RWPE2 (cell line): ENCODE measurements around the gene NMNAT3.

Experiments
- ATAC-seq: fragments of 200-7000 bp; cut with Tn5 transposase; 3 replicates; pipeline ENCODE4 v1.9.1; 2021; ENCODE audit warnings: low read depth
- DNase-seq: peaks from one replicate; pipeline ENCODE4 v3.0.0-alpha.2; 2020; ENCODE audit warnings: low spot score
- H3K27ac ChIP-seq: fragments of 450-650 bp; 2 replicates; pipeline ENCODE4 v1.5.1; 2017; ENCODE audit warnings: mild to moderate bottlenecking; ENCODE audit not compliant: poor library complexity, severe bottlenecking
- H3K27me3 ChIP-seq: fragments of 250-450 bp; sonication (Bioruptor Pico); 2 replicates; pipeline ENCODE4 v1.5.1; 2021; ENCODE audit warnings: mild to moderate bottlenecking, moderate library complexity; ENCODE audit not compliant: insufficient read depth, poor library complexity, severe bottlenecking
- H3K36me3 ChIP-seq: fragments of 250-450 bp; sonication (Bioruptor Pico); 2 replicates; pipeline ENCODE4 v1.5.1; 2020; ENCODE audit warnings: low read depth, mild to moderate bottlenecking, moderate library complexity
- H3K4me1 ChIP-seq: fragments of 250-450 bp; sonication (Bioruptor Pico); 2 replicates; pipeline ENCODE4 v1.5.1; 2021; ENCODE audit warnings: mild to moderate bottlenecking, moderate library complexity; ENCODE audit not compliant: insufficient read depth, poor library complexity, severe bottlenecking
- H3K4me3 ChIP-seq: fragments of 250-450 bp; sonication (Bioruptor Pico); 2 replicates; pipeline ENCODE4 v1.5.1; 2021; ENCODE audit warnings: mild to moderate bottlenecking, moderate library complexity; ENCODE audit not compliant: severe bottlenecking
- H3K9me3 ChIP-seq: fragments of 250-450 bp; sonication (Bioruptor Pico); 2 replicates; pipeline ENCODE4 v1.5.1; 2021; ENCODE audit warnings: mild to moderate bottlenecking, moderate library complexity; ENCODE audit not compliant: severe bottlenecking
- TF ChIP-seq, protein P1 (sequence below): fragments of 450-650 bp; IDR thresholded peaks from one replicate; pipeline ENCODE4 v1.5.1; 2017; ENCODE audit warnings: mild to moderate bottlenecking, moderate library complexity; ENCODE audit not compliant: poor library complexity, severe bottlenecking

Gene NMNAT3

DNA sequence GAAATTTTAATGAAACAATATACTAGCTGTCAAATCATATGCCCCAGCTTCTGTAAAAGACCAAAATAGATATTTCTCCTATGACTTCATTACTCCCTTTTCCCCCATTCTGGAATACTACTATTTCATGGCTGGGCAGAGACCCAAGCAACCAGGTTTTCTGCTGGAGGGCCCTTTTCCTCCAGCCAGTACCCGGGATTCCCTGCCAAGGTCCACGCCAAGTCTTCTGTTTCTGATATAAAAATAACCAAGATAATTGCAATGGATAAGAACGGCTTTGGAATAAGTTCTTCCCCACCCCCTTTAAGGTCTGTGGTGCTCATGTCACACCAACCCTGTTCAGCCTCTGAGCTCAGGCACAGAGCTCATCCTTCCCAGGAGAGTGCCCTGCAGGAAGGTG is 17.2 kb upstream of the NMNAT3 start:
- DNase-seq (no peak), ATAC-seq (no peak)
- Histone ChIP-seq H3K27ac (no peak overlapping the region), H3K9me3 (no peaks in the 10 kb centered on the region), H3K4me1 (no peaks in the 10 kb centered on the region), H3K4me3 (no peak overlapping the region), H3K27me3 (no peaks in the 10 kb centered on the region), H3K36me3 (no peaks in the 10 kb centered on the region)
- TF ChIP-seq, protein P1, sequence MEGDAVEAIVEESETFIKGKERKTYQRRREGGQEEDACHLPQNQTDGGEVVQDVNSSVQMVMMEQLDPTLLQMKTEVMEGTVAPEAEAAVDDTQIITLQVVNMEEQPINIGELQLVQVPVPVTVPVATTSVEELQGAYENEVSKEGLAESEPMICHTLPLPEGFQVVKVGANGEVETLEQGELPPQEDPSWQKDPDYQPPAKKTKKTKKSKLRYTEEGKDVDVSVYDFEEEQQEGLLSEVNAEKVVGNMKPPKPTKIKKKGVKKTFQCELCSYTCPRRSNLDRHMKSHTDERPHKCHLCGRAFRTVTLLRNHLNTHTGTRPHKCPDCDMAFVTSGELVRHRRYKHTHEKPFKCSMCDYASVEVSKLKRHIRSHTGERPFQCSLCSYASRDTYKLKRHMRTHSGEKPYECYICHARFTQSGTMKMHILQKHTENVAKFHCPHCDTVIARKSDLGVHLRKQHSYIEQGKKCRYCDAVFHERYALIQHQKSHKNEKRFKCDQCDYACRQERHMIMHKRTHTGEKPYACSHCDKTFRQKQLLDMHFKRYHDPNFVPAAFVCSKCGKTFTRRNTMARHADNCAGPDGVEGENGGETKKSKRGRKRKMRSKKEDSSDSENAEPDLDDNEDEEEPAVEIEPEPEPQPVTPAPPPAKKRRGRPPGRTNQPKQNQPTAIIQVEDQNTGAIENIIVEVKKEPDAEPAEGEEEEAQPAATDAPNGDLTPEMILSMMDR, result no peak

- Histone ChIP-seq H3K9me3 (no peaks in the 10 kb centered on the region), H3K27ac (no peak overlapping the region), H3K27me3 (no peaks in the 10 kb centered on the region), H3K4me1 (no peaks in the 10 kb centered on the region), H3K4me3 (no peak overlapping the region), H3K36me3 (no peaks in the 10 kb centered on the region)
- DNase-seq (no peak), ATAC-seq (no peak)
- TF ChIP-seq, protein P1, result no peak
These were observed 16.8 kb upstream of the NMNAT3 start for GRCh38 chr3:139694542-139694941.

- DNase-seq (no peak), ATAC-seq (no peak)
- TF ChIP-seq, protein P1, result no peak
These were observed 13.8 kb upstream of the NMNAT3 start for GRCh38 chr3:139691619-139692018.

GRCh38 chr3:139689708-139690228 is 12.0 kb upstream of the NMNAT3 start:
- Histone ChIP-seq H3K27me3 (no peaks in the 10 kb centered on the region), H3K4me3 (no peak overlapping the region), H3K9me3 (no peaks in the 10 kb centered on the region), H3K27ac (no peak overlapping the region), H3K4me1 (no peaks in the 10 kb centered on the region), H3K36me3 (no peaks in the 10 kb centered on the region)
- TF ChIP-seq, protein P1, result no peak
- DNase-seq (no peak), ATAC-seq (no peak)

More at GRCh38 chr3:139691619-139692018, 13.8 kb upstream of the NMNAT3 start:
- no peak overlapping the region for H3K4me3 ChIP-seq
- H3K4me1 ChIP-seq, result no peaks in the 10 kb centered on the region
- no peaks in the 10 kb centered on the region for H3K36me3 ChIP-seq
- H3K27ac ChIP-seq, result no peak overlapping the region
- no peaks in the 10 kb centered on the region for H3K27me3 ChIP-seq
- no peaks in the 10 kb centered on the region for H3K9me3 ChIP-seq

DNA sequence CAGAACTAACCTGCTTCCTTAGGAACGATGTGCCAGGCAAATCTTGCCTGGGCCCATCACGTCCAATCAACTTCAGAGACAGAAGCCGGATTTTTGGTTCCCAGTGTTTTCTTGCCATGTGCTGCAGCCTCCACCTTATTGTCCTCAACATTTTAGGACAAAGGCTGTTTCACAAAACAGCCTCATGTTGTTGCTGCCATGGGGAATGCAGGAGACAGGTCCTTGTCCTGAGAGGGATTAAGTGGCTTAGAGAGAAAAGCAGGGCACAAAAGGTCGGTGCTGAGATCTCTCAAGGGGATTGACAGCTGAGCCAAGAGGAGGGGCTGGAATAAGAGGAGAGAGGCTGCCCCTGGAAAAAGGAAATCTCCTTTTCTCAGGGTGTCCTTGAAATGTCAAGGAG is 11.3 kb upstream of the NMNAT3 start:
- DNase-seq, result no peak
- no peak for ATAC-seq
- H3K36me3 ChIP-seq, result no peaks in the 10 kb centered on the region

More for the DNA sequence above, 11.3 kb upstream of the NMNAT3 start:
- no peaks in the 10 kb centered on the region for H3K9me3 ChIP-seq
- no peak overlapping the region for H3K27ac ChIP-seq
- H3K27me3 ChIP-seq, result no peaks in the 10 kb centered on the region
- H3K4me3 ChIP-seq, result no peak overlapping the region
- H3K4me1 ChIP-seq, result no peaks in the 10 kb centered on the region
- TF ChIP-seq, protein P1, result no peak
